Measurements from ENCODE around the gene SCNN1A. TPM values are rescaled to one million over a fixed set of nuclear protein-coding genes. Genes with fewer than 3 reads are reported as not detected.
A peak's percentile ranks its signal among the peaks of the same experiment; 100 is the strongest.

The SCNN1A gene
- total RNA-seq, 2 experiments from 2014 or later = 0.78 to 1.3 TPM

DNA sequence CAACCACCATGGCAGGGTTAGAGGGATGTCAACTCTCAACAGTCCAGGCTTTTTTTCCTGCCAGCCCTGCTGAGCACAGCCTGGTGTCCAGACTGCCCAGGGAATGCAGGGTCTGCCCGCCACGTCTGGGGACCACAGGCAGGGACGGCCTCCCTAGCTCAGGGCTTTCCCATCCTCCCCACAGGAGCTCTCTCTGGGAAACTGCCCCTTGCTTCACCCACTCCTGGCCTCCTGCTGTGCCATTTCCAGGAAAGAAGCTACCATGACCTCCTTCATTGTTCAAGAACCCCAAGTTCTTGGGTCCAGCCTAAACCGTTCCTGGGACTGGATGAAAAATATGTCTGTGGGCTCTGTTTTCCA is 4.8 kb downstream of the SCNN1A start:
- CTCF ChIA-PET = interaction anchor here (1.6 kb wide), 1 partner anchor 35 kb away, joined by 4 read pairs; no protein-coding TSS in a partner anchor
- no peak for DNase-seq
- Mint-ChIP-seq H3K4me1 (peaks cover 38% of the 10 kb centered on the region), H3K36me3 (ENCODE audit: low read depth) (no peaks in the 10 kb centered on the region), H3K27me3 (no peaks in the 10 kb centered on the region), H3K27ac (no peak overlapping the region), H3K4me3 (no peak overlapping the region), H3K9me3 (no peaks in the 10 kb centered on the region)
- POLR2A ChIA-PET = no interaction called here

GRCh38 chr12:6369916-6370575 is 5.3 kb downstream of the SCNN1A start:
- no peak overlapping the region for H3K27ac Mint-ChIP-seq

DNA sequence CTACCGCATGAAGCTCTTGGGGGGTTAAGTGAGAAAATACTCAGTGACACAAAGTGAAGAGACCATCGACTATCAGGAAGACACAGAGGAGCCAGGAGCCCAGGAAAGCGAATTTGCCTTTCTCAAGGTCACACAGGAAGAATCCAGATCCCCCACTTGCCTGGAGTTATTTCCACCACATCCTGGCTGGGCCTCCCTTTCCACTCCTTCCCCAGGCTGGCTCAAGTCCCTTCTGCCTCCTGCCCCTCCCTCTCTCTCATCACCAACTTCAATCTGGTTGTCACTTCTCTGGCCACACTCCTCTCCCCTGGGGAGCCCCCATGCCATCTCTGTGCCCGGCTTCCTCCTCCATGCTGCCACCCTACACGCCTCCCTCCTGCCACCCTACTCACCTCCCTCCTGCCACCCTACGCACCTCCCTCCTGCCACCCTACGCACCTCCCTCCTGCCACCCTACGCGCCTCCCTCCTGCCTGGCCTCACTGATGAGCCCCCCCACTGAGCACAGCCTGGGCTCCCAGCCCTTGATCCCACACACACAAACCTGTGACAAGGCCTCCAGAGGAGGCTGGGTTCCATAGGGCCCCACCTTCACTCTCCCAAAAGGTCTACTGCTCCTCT is 6.3 kb downstream of the SCNN1A start:
- H3K27ac Mint-ChIP-seq = no peak overlapping the region

More at GRCh38 chr12:6369916-6370575, 5.3 kb downstream of the SCNN1A start:
- Mint-ChIP-seq H3K4me1 (peaks cover 37% of the 10 kb centered on the region), H3K27me3 (no peaks in the 10 kb centered on the region), H3K9me3 (no peaks in the 10 kb centered on the region), H3K4me3 (no peak overlapping the region), H3K36me3 (ENCODE audit: low read depth) (no peaks in the 10 kb centered on the region)
- DNase-seq = no peak
- POLR2A ChIA-PET = no interaction called here
- CTCF ChIA-PET = no interaction called here

GRCh38 chr12:6367969-6368892 is 7.1 kb downstream of the SCNN1A start:
- Mint-ChIP-seq H3K27ac (no peak overlapping the region), H3K9me3 (no peaks in the 10 kb centered on the region), H3K27me3 (no peaks in the 10 kb centered on the region), H3K4me3 (no peak overlapping the region), H3K4me1 (peaks cover 39% of the 10 kb centered on the region), H3K36me3 (ENCODE audit: low read depth) (no peaks in the 10 kb centered on the region)
- POLR2A ChIA-PET = interaction anchor here (1.1 to 2.0 kb wide), 5 partner anchors 19 to 45 kb away, joined by 3 to 9 read pairs (median 4); no protein-coding TSS in a partner anchor
- CTCF ChIA-PET = interaction anchor here (0.8 to 6.9 kb wide), 7 partner anchors 11 to 45 kb away, joined by 3 to 71 read pairs (median 6); no protein-coding TSS in a partner anchor
- DNase-seq = no peak

More for the DNA sequence above, 6.3 kb downstream of the SCNN1A start:
- no peak for DNase-seq
- Mint-ChIP-seq H3K4me3 (no peak overlapping the region), H3K4me1 (peaks cover 40% of the 10 kb centered on the region), H3K27me3 (no peaks in the 10 kb centered on the region), H3K9me3 (no peaks in the 10 kb centered on the region), H3K36me3 (ENCODE audit: low read depth) (no peaks in the 10 kb centered on the region)
- POLR2A ChIA-PET = interaction anchor here (1.4 to 2.0 kb wide), 2 partner anchors 23 to 46 kb away, joined by 4 to 6 read pairs; no protein-coding TSS in a partner anchor
- CTCF ChIA-PET = interaction anchor here (3.3 to 6.9 kb wide), 2 partner anchors 33 to 46 kb away, joined by 17 to 71 read pairs; no protein-coding TSS in a partner anchor

GRCh38 chr12:6367065-6367968 is 8.0 kb downstream of the SCNN1A start:
- Mint-ChIP-seq H3K4me3 (no peak overlapping the region), H3K4me1 (peaks cover 33% of the 10 kb centered on the region), H3K9me3 (no peaks in the 10 kb centered on the region), H3K36me3 (ENCODE audit: low read depth) (no peaks in the 10 kb centered on the region), H3K27me3 (no peaks in the 10 kb centered on the region), H3K27ac (peak overlapping the region; percentile 26)
- CTCF ChIA-PET = interaction anchor here (0.8 to 6.9 kb wide), 7 partner anchors 10 to 44 kb away, joined by 3 to 71 read pairs (median 6); no protein-coding TSS in a partner anchor
- peak; percentile 45 for DNase-seq
- POLR2A ChIA-PET = interaction anchor here (1.1 to 2.0 kb wide), 6 partner anchors 18 to 45 kb away, joined by 3 to 9 read pairs (median 4); no protein-coding TSS in a partner anchor

- peaks cover 42% of the 10 kb centered on the region for H3K4me1 Mint-ChIP-seq
- H3K36me3 Mint-ChIP-seq (ENCODE audit: low read depth) = no peaks in the 10 kb centered on the region
- ChIA-PET POLR2A (interaction anchor here (0.6 to 3.2 kb wide), 10 partner anchors 9 to 129 kb away, joined by 3 to 27 read pairs (median 7); partner anchors contain the start of genes MRPL51 and TNFRSF1A), CTCF (interaction anchor here (1.1 to 6.9 kb wide), 7 partner anchors 14 to 97 kb away, joined by 3 to 71 read pairs (median 3); no protein-coding TSS in a partner anchor)
- peak overlapping the region; percentile 74 for H3K4me3 Mint-ChIP-seq
- peak overlapping the region; percentile 77 for H3K27ac Mint-ChIP-seq
- peak; percentile 49 for DNase-seq
- peaks cover 5% of the 10 kb centered on the region for H3K27me3 Mint-ChIP-seq
- no peaks in the 10 kb centered on the region for H3K9me3 Mint-ChIP-seq
Observed at GRCh38 chr12:6364044-6364374, 11.4 kb downstream of the SCNN1A start.

DNA sequence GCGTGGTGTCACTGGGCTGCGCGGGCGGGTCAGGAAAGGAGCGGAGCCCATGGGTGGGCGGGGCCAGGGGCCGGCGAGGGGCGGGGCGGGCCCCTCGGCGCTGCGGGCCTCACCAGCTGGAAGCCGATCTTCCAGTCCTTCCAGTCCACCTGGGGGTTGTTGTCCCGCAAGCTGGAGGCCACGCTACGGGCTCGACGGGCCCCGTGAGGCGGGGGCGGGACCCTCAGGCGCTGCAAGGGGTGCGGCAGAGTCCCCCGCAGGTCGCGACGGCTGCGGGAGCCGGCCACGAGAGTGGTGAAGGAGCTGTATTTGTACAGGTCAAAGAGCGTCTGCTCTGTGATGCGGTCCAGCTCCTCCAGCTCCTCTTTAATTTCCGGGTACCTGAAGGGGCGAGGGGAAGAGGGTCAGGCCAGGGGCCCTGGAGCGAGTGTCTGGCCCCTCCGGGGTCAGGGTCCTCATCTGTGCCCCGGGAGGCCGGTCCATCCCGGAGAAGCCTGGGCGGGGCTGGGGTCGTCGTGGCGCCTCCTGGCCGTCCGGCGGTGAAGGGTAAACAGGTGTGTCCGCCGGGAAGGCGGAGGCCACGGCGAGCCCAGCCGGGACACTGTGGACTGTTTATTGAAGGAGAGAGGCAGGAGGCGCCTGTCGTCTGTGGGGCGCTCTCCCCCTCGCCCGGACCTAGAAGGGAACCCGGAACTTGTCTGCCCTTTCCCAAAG is 11.9 kb downstream of the SCNN1A start:
- Mint-ChIP-seq H3K36me3 (ENCODE audit: low read depth) (no peaks in the 10 kb centered on the region), H3K9me3 (no peaks in the 10 kb centered on the region), H3K27ac (peak overlapping the region; percentile 77), H3K4me1 (peaks cover 37% of the 10 kb centered on the region), H3K27me3 (peaks cover 5% of the 10 kb centered on the region), H3K4me3 (peak overlapping the region; percentile 74)
- POLR2A ChIA-PET = interaction anchor here (0.6 to 3.2 kb wide), 13 partner anchors 9 to 129 kb away, joined by 3 to 27 read pairs (median 4); partner anchors contain the start of genes MRPL51, TNFRSF1A and VAMP1
- CTCF ChIA-PET = interaction anchor here (1.1 to 6.9 kb wide), 8 partner anchors 13 to 98 kb away, joined by 3 to 71 read pairs (median 3); no protein-coding TSS in a partner anchor
- DNase-seq = peak; percentile 71

- no peak overlapping the region for H3K27ac Mint-ChIP-seq
- H3K9me3 Mint-ChIP-seq = no peaks in the 10 kb centered on the region
- DNase-seq = no peak
- H3K36me3 Mint-ChIP-seq (ENCODE audit: low read depth) = no peaks in the 10 kb centered on the region
- H3K4me1 Mint-ChIP-seq = peaks cover 32% of the 10 kb centered on the region
- POLR2A ChIA-PET = interaction anchor here (0.6 to 3.2 kb wide), 12 partner anchors 10 to 130 kb away, joined by 3 to 27 read pairs (median 6); partner anchors contain the start of genes MRPL51, TNFRSF1A and VAMP1
- H3K4me3 Mint-ChIP-seq = no peak overlapping the region
- CTCF ChIA-PET = interaction anchor here (1.1 to 6.9 kb wide), 8 partner anchors 13 to 98 kb away, joined by 3 to 71 read pairs (median 3); no protein-coding TSS in a partner anchor
- peaks cover 5% of the 10 kb centered on the region for H3K27me3 Mint-ChIP-seq
Observed at GRCh38 chr12:6363010-6363329, 12.4 kb downstream of the SCNN1A start.

DNA sequence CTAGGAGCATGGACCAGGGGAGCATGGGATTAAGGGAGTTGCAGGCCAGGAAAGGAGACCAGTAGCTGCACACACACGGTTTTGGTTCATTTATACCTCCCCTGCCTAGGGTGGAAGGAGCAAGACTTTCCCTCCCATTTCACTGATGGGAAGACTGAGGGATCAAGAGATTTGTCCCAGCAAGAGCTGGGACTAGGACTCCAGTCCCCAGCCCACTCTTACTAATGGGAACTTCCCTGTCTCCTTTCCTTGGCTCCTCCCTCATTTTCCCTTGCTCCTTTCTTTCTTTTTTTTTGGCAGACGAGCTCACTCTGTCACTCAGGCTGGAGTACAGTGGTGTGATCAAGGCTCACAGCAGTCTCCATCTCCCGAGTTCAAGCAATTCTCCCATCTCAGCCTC is 13.0 kb downstream of the SCNN1A start:
- POLR2A ChIA-PET = interaction anchor here (1.3 to 3.2 kb wide), 5 partner anchors 17 to 108 kb away, joined by 4 to 27 read pairs (median 13); partner anchors contain the start of genes TNFRSF1A and VAMP1
- Mint-ChIP-seq H3K27ac (peak overlapping the region; percentile 71), H3K27me3 (peaks cover 5% of the 10 kb centered on the region), H3K9me3 (no peaks in the 10 kb centered on the region), H3K36me3 (ENCODE audit: low read depth) (no peaks in the 10 kb centered on the region), H3K4me1 (peaks cover 27% of the 10 kb centered on the region), H3K4me3 (peak overlapping the region; percentile 41)
- CTCF ChIA-PET = interaction anchor here (1.1 to 6.9 kb wide), 3 partner anchors 18 to 39 kb away, joined by 3 to 71 read pairs (median 9); no protein-coding TSS in a partner anchor
- DNase-seq = no peak

GRCh38 chr12:6361834-6362233 is 13.5 kb downstream of the SCNN1A start:
- peak overlapping the region; percentile 41 for H3K4me3 Mint-ChIP-seq
- H3K27ac Mint-ChIP-seq = peak overlapping the region; percentile 71
- CTCF ChIA-PET = interaction anchor here (1.2 kb wide), 1 partner anchor 16 kb away, joined by 4 read pairs; no protein-coding TSS in a partner anchor
- peak; percentile 37 for DNase-seq
- H3K9me3 Mint-ChIP-seq = no peaks in the 10 kb centered on the region
- H3K36me3 Mint-ChIP-seq (ENCODE audit: low read depth) = no peaks in the 10 kb centered on the region
- H3K4me1 Mint-ChIP-seq = peaks cover 24% of the 10 kb centered on the region
- H3K27me3 Mint-ChIP-seq = peaks cover 8% of the 10 kb centered on the region
- POLR2A ChIA-PET = no interaction called here

Data from activated CD4-positive, alpha-beta memory T cell treated with anti-CD3 and anti-CD28 coated beads, Interleukin-2, amount 10 ng/mL, durations not matched to agents 7 days and 5 days (primary cell).